Peyer's patch (tissue), 4 donors: ENCODE results near the gene MYO3B.

Experiments
- POLR2A ChIP-seq, 2 donors: fragments of 450-650 bp; IDR thresholded peaks; one replicate each; pipeline ENCODE4 v1.5.1; 2017; ENCODE audit warnings: antibody characterized with exemption in 2 of 2, mild to moderate bottlenecking in 2 of 2, moderate library complexity in 2 of 2
- TF ChIP-seq, protein P1 (sequence below), 6 experiments: fragments of 450-650 bp in 4 of 6; fragments of 200-600 bp in 2 of 6; sonication (generic) in 1 of 6; IDR thresholded peaks; one replicate each; pipeline ENCODE4 v1.5.1; 2017 to 2019; ENCODE audit warnings: antibody characterized with exemption in 6 of 6, mild to moderate bottlenecking in 3 of 6, moderate library complexity in 1 of 6

DNA sequence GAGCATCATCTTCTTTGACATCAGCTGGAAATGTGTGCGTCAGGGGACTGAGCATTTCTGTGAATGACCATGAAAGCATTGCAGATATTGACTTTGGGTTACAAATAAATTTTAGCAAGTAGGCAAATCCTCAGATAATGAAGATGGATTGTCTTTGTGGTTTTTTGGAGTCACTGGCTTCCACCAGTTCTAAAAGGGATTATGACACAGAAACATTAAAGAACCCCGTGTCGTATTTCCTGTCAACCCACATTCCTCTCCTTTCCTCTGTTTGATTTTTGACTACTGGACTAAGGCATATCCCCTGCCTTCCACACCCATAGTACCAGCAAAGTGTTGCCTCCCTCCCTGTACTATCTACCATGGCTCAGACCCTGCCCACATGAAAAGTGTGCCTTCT is 268.1 kb downstream of the MYO3B start:
- TF ChIP-seq, protein P1, sequence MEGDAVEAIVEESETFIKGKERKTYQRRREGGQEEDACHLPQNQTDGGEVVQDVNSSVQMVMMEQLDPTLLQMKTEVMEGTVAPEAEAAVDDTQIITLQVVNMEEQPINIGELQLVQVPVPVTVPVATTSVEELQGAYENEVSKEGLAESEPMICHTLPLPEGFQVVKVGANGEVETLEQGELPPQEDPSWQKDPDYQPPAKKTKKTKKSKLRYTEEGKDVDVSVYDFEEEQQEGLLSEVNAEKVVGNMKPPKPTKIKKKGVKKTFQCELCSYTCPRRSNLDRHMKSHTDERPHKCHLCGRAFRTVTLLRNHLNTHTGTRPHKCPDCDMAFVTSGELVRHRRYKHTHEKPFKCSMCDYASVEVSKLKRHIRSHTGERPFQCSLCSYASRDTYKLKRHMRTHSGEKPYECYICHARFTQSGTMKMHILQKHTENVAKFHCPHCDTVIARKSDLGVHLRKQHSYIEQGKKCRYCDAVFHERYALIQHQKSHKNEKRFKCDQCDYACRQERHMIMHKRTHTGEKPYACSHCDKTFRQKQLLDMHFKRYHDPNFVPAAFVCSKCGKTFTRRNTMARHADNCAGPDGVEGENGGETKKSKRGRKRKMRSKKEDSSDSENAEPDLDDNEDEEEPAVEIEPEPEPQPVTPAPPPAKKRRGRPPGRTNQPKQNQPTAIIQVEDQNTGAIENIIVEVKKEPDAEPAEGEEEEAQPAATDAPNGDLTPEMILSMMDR (IDR thresholded peaks at IDR 0.05) = no peak
- TF ChIP-seq POLR2A (IDR thresholded peaks at IDR 0.05) = no peak
